WTC11 (cell line): ENCODE results near the gene TMEM19. TPM values are rescaled to one million over a fixed set of nuclear protein-coding genes. Genes with fewer than 3 reads are reported as not detected.

Source experiments
- ATAC-seq: fragments of 200-7000 bp; cut with Tn5 transposase; 2 replicates; pipeline ENCODE4 v1.10.0; 2021; ENCODE audit warnings: mild to moderate bottlenecking, moderate library complexity
- CTCF ChIA-PET: fragments of 300-600 bp; sonication (Branson Sonifier 250); formaldehyde crosslinking; loops from one replicate; lab custom pipeline; 2021; ENCODE audit warnings: antibody characterized with exemption; lab: Charles Lee
- POLR2A ChIA-PET: fragments of 350-600 bp; sonication (Branson Sonifier 250); formaldehyde crosslinking; loops from one replicate; lab custom pipeline; 2021; ENCODE audit warnings: antibody characterized with exemption; lab: Charles Lee
- DNase-seq: peaks from one replicate; pipeline ENCODE4 v3.0.0; 2021; ENCODE audit warnings: low spot score
- H3K27ac Mint-ChIP-seq: 2 replicates; pipeline ENCODE4 v1.8.0; 2021; ENCODE audit warnings: mixed read lengths
- H3K27me3 Mint-ChIP-seq: 2 replicates; pipeline ENCODE4 v1.8.0; 2021; ENCODE audit warnings: low read depth, mild to moderate bottlenecking, moderate library complexity, mixed read lengths
- H3K36me3 Mint-ChIP-seq: 2 replicates; pipeline ENCODE4 v1.8.0; 2021; ENCODE audit warnings: mixed read lengths
- H3K4me1 Mint-ChIP-seq: 2 replicates; pipeline ENCODE4 v1.8.0; 2022; ENCODE audit warnings: mixed read lengths
- H3K4me3 Mint-ChIP-seq: 2 replicates; pipeline ENCODE4 v1.8.0; 2021; ENCODE audit warnings: mild to moderate bottlenecking, moderate library complexity, mixed read lengths
- H3K9me3 Mint-ChIP-seq: 2 replicates; pipeline ENCODE4 v1.8.0; 2021; ENCODE audit warnings: mixed read lengths
- ATF1 ChIP-seq: sonication (generic); formaldehyde crosslinking; IDR thresholded peaks from 2 replicates; pipeline ENCODE4 v1.8.1; 2023; ENCODE audit warnings: mild to moderate bottlenecking, moderate library complexity, missing genetic modification reagents
- ATF3 ChIP-seq: sonication (generic); formaldehyde crosslinking; conservative IDR thresholded peaks from 2 replicates; pipeline ENCODE4 v1.8.1; 2022; ENCODE audit warnings: mild to moderate bottlenecking, missing genetic modification reagents
- CREM ChIP-seq: sonication (generic); formaldehyde crosslinking; IDR thresholded peaks from 2 replicates; pipeline ENCODE4 v1.8.1; 2022; ENCODE audit warnings: mild to moderate bottlenecking, missing genetic modification reagents, moderate library complexity
- E2F5 ChIP-seq: sonication (generic); formaldehyde crosslinking; IDR thresholded peaks from 2 replicates; pipeline ENCODE4 v1.8.1; 2022; ENCODE audit warnings: mild to moderate bottlenecking, moderate library complexity, missing genetic modification reagents
- EMX1 ChIP-seq: fragments of 250-450 bp; sonication (Bioruptor Pico); IDR thresholded peaks from 2 replicates; pipeline ENCODE4 v1.8.0; 2021; ENCODE audit warnings: mild to moderate bottlenecking
- ESRRA ChIP-seq: sonication (generic); formaldehyde crosslinking; IDR thresholded peaks from 2 replicates; pipeline ENCODE4 v1.8.1; 2022; ENCODE audit warnings: mild to moderate bottlenecking, missing genetic modification reagents, borderline replicate concordance
- FOXK1 ChIP-seq: sonication (generic); formaldehyde crosslinking; IDR thresholded peaks from 2 replicates; pipeline ENCODE4 v1.8.0; 2022; ENCODE audit warnings: mild to moderate bottlenecking, moderate library complexity, missing genetic modification reagents
- FOXP1 ChIP-seq: sonication (generic); formaldehyde crosslinking; IDR thresholded peaks from 2 replicates; pipeline ENCODE4 v1.8.0; 2022; ENCODE audit warnings: missing genetic modification reagents, mild to moderate bottlenecking, moderate library complexity, borderline replicate concordance
- HMGXB4 ChIP-seq: sonication (generic); formaldehyde crosslinking; IDR thresholded peaks from 2 replicates; pipeline ENCODE4 v1.8.1; 2023; ENCODE audit warnings: mild to moderate bottlenecking, moderate library complexity, missing genetic modification reagents
- IRF1 ChIP-seq: sonication (generic); formaldehyde crosslinking; IDR thresholded peaks from 2 replicates; pipeline ENCODE4 v1.8.0; 2023; ENCODE audit warnings: missing genetic modification reagents
- IRF2 ChIP-seq: sonication (generic); formaldehyde crosslinking; IDR thresholded peaks from 2 replicates; pipeline ENCODE4 v1.8.0; 2022; ENCODE audit warnings: low read depth, missing genetic modification reagents, borderline replicate concordance
- JUN ChIP-seq: sonication (generic); formaldehyde crosslinking; IDR thresholded peaks from 2 replicates; pipeline ENCODE4 v1.8.0; 2023; ENCODE audit warnings: mild to moderate bottlenecking, missing genetic modification reagents
- MAX ChIP-seq: sonication (generic); formaldehyde crosslinking; IDR thresholded peaks from 2 replicates; pipeline ENCODE4 v1.8.0; 2022; ENCODE audit warnings: mild to moderate bottlenecking, missing genetic modification reagents
- MLX ChIP-seq: sonication (generic); formaldehyde crosslinking; IDR thresholded peaks from 2 replicates; pipeline ENCODE4 v1.8.1; 2023; ENCODE audit warnings: mild to moderate bottlenecking, missing genetic modification reagents, moderate library complexity
- NFATC4 ChIP-seq: fragments of 250-450 bp; sonication (Bioruptor Pico); IDR thresholded peaks from 2 replicates; pipeline ENCODE4 v1.9.0; 2021; ENCODE audit warnings: mild to moderate bottlenecking
- TP53 ChIP-seq: sonication (generic); formaldehyde crosslinking; IDR thresholded peaks from 2 replicates; pipeline ENCODE4 v1.8.1; 2023; ENCODE audit warnings: mild to moderate bottlenecking, missing genetic modification reagents
- ZNF396 ChIP-seq: fragments of 250-450 bp; sonication (Bioruptor Pico); IDR thresholded peaks from 2 replicates; pipeline ENCODE4 v1.8.0; 2021; ENCODE audit warnings: mild to moderate bottlenecking, moderate library complexity, borderline replicate concordance
- ZNF671 ChIP-seq: fragments of 250-450 bp; sonication (Bioruptor Pico); IDR thresholded peaks from 2 replicates; pipeline ENCODE4 v1.8.0; 2021; ENCODE audit warnings: mild to moderate bottlenecking
- total RNA-seq: library from RNA; stranded (reverse); gene quantifications from 3 replicates; pipeline ENCODE4 v1.2.3, GENCODE V29; 2021

The TMEM19 gene
- total RNA-seq, 1 experiment from 2014 or later: 11.7 TPM

GRCh38 chr12:71656740-71657139 is 29.1 kb upstream of the TMEM19 start (continued):
- TF ChIP-seq IRF1 (no peak), E2F5 (no peak), NFATC4 (CRISPR knock-in tag) (no peak)

- ChIA-PET POLR2A (interaction anchor here (2.3 to 3.0 kb wide), 2 partner anchors 24 to 92 kb away, joined by 16 to 45 read pairs; partner anchors contain the start of genes RAB21 and TMEM19), CTCF (interaction anchor here (2.7 kb wide), 1 partner anchor 85 kb away, joined by 30 read pairs; no protein-coding TSS in a partner anchor)
- Mint-ChIP-seq H3K36me3 (peaks cover 28% of the 10 kb centered on the region), H3K27ac (peak overlapping the region; percentile 77), H3K4me3 (peak overlapping the region; percentile 91), H3K27me3 (no peaks in the 10 kb centered on the region), H3K4me1 (peaks cover 16% of the 10 kb centered on the region), H3K9me3 (no peaks in the 10 kb centered on the region)
- ATAC-seq (no peak), DNase-seq (no peak)
- TF ChIP-seq FOXK1 (CRISPR knock-in tag) (no peak), ZNF396 (no peak), ATF3 (no peak), EMX1 (CRISPR knock-in tag) (no peak), E2F5 (no peak), CREM (CRISPR knock-in tag) (no peak), ESRRA (no peak), MAX (CRISPR knock-in tag) (no peak), JUN (CRISPR knock-in tag) (no peak)
Measured at GRCh38 chr12:71661977-71662530, 23.8 kb upstream of the TMEM19 start.

- H3K36me3 Mint-ChIP-seq: peaks cover 24% of the 10 kb centered on the region
- CTCF ChIA-PET: interaction anchor here (0.8 to 2.7 kb wide), 5 partner anchors 26 to 88 kb away, joined by 3 to 30 read pairs (median 4); no protein-coding TSS in a partner anchor
- peak; percentile 8 for ATAC-seq
- peak overlapping the region; percentile 91 for H3K4me3 Mint-ChIP-seq
- H3K9me3 Mint-ChIP-seq: no peaks in the 10 kb centered on the region
- H3K27ac Mint-ChIP-seq: peak overlapping the region; percentile 100
- TF ChIP-seq ATF1 (0 out of 2 replicates have a peak, but pooled peaks have one; percentile 63), HMGXB4 (peak; percentile 72; the same call in 1 of the 2 replicates), NFATC4 (CRISPR knock-in tag) (no peak), IRF2 (CRISPR knock-in tag) (no peak), ZNF671 (CRISPR knock-in tag) (peak; percentile 32; the same call in 1 of the 2 replicates), JUN (CRISPR knock-in tag) (no peak), FOXP1 (CRISPR knock-in tag) (peak; percentile 38; the same call in 1 of the 2 replicates), MLX (CRISPR knock-in tag) (no peak), TP53 (CRISPR knock-in tag) (no peak)
- POLR2A ChIA-PET: interaction anchor here (0.7 to 3.0 kb wide), 12 partner anchors 10 to 224 kb away, joined by 3 to 45 read pairs (median 4); partner anchors contain the start of genes RAB21 and TMEM19
- peaks cover 16% of the 10 kb centered on the region for H3K4me1 Mint-ChIP-seq
- no peaks in the 10 kb centered on the region for H3K27me3 Mint-ChIP-seq
- peak; percentile 64 for DNase-seq
Measured at GRCh38 chr12:71662849-71663560, 22.9 kb upstream of the TMEM19 start.
